Measurements from ENCODE around the gene PPIL6. TPM values are rescaled to one million over a fixed set of nuclear protein-coding genes. Genes with fewer than 3 reads are reported as not detected.

The PPIL6 gene
- total RNA-seq = 8.4 TPM
- 6.0 TPM for polyA plus RNA-seq (ENCODE audit: insufficient read depth, low read depth, low replicate concordance)
- long read RNA-seq, donor 1, full-length matches to known transcripts = 1 of 1 reads
- long read RNA-seq, donor 1, partial matches to known transcripts = 0 of 1 reads
- long read RNA-seq, donor 1, other reads (novel, unspliced or antisense) = 0 of 1 reads
- long read RNA-seq, donor 2, full-length matches to known transcripts = 1 of 1 reads
- long read RNA-seq, donor 2, partial matches to known transcripts = 0 of 1 reads
- long read RNA-seq, donor 2, other reads (novel, unspliced or antisense) = 0 of 1 reads
- long read RNA-seq, donor 3, full-length matches to known transcripts = 3 of 11 reads
- long read RNA-seq, donor 3, partial matches to known transcripts = 0 of 11 reads
- long read RNA-seq, donor 3, other reads (novel, unspliced or antisense) = 8 of 11 reads
- long read RNA-seq, donor 4, full-length matches to known transcripts = 1 of 1 reads
- long read RNA-seq, donor 4, partial matches to known transcripts = 0 of 1 reads
- long read RNA-seq, donor 4, other reads (novel, unspliced or antisense) = 0 of 1 reads
- long read RNA-seq, donor 5, full-length matches to known transcripts = 1 of 1 reads
- long read RNA-seq, donor 5, partial matches to known transcripts = 0 of 1 reads
- long read RNA-seq, donor 5, other reads (novel, unspliced or antisense) = 0 of 1 reads
- long read RNA-seq, donor 6, full-length matches to known transcripts = 7 of 7 reads
- long read RNA-seq, donor 6, partial matches to known transcripts = 0 of 7 reads
- long read RNA-seq, donor 6, other reads (novel, unspliced or antisense) = 0 of 7 reads
- long read RNA-seq, donor 7, full-length matches to known transcripts = 1 of 8 reads
- long read RNA-seq, donor 7, partial matches to known transcripts = 1 of 8 reads
- long read RNA-seq, donor 7, other reads (novel, unspliced or antisense) = 6 of 8 reads
- long read RNA-seq, donor 8, full-length matches to known transcripts = 3 of 3 reads
- long read RNA-seq, donor 8, partial matches to known transcripts = 0 of 3 reads
- long read RNA-seq, donor 8, other reads (novel, unspliced or antisense) = 0 of 3 reads
- long read RNA-seq, donor 9, full-length matches to known transcripts = 3 of 3 reads
- long read RNA-seq, donor 9, partial matches to known transcripts = 0 of 3 reads
- long read RNA-seq, donor 9, other reads (novel, unspliced or antisense) = 0 of 3 reads
- long read RNA-seq, donor 10, full-length matches to known transcripts = 2 of 7 reads
- long read RNA-seq, donor 10, partial matches to known transcripts = 0 of 7 reads
- long read RNA-seq, donor 10, other reads (novel, unspliced or antisense) = 5 of 7 reads

GRCh38 chr6:109440331-109441068 is at the start of gene PPIL6, which contains the start of gene SMPD2:
TSS of gene PPIL6 (minus strand) at chr6:109440628. CDS start at chr6:109440590, 38 bp downstream.
TSS of gene SMPD2 (plus strand) at chr6:109440724. CDS start at chr6:109441122, 398 bp downstream.
- no peaks in the 10 kb centered on the region for H3K9me3 ChIP-seq (ENCODE audit: control insufficient read depth in 2 of 3, insufficient read depth in 1 of 3, low read length in 3 of 3)
- peak; percentile 95 to 98 (median 96) for DNase-seq
- H3K27me3 ChIP-seq (ENCODE audit: control insufficient read depth, insufficient read depth, low read length) = no peaks in the 10 kb centered on the region
- peaks cover 0 to 12% (median 7%) of the 10 kb centered on the region in 3 donors for H3K4me1 ChIP-seq (ENCODE audit: control insufficient read depth in 2 of 3, insufficient read depth in 2 of 3, low read depth in 1 of 3, low read length in 3 of 3)
- H3K27ac ChIP-seq (ENCODE audit: low read depth in 2 of 2, low read length in 2 of 2) = peak within 1 kb of the TSS; percentile 75 to 78
- TF ChIP-seq CTCF (IDR thresholded peaks at IDR 0.05; ENCODE audit: borderline replicate concordance, extremely low read depth, insufficient read depth) = peak; percentile 18
- no peak for FAIRE-seq
- peak within 1 kb of the TSS; percentile 74 to 83 (median 81) for H3K4me3 ChIP-seq (ENCODE audit: low read length in 3 of 3)
- H3K9ac ChIP-seq (ENCODE audit: low read length in 3 of 3) = peak within 1 kb of the TSS; percentile 65 to 90 (median 71)
- intact Hi-C loops (cut with DNase I) = no loop called here
- H3K36me3 ChIP-seq (ENCODE audit: control insufficient read depth in 2 of 3, insufficient read depth in 3 of 3, low read length in 3 of 3) = peaks cover 0 to 9% (median 5%) of the 10 kb centered on the region in 3 donors

- Histone ChIP-seq H3K27me3 (ENCODE audit: control insufficient read depth, insufficient read depth, low read length) (no peaks in the 10 kb centered on the region), H3K4me3 (ENCODE audit: low read length in 3 of 3) (no peak overlapping the region), H3K4me1 (ENCODE audit: control insufficient read depth in 2 of 3, insufficient read depth in 2 of 3, low read depth in 1 of 3, low read length in 3 of 3) (peaks cover 0 to 4% (median 0%) of the 10 kb centered on the region in 3 donors), H3K9ac (ENCODE audit: low read length in 3 of 3) (no peak overlapping the region), H3K27ac (ENCODE audit: low read depth in 2 of 2, low read length in 2 of 2) (no peak overlapping the region), H3K36me3 (ENCODE audit: control insufficient read depth in 2 of 3, insufficient read depth in 3 of 3, low read length in 3 of 3) (no peaks in the 10 kb centered on the region), H3K9me3 (ENCODE audit: control insufficient read depth in 2 of 3, insufficient read depth in 1 of 3, low read length in 3 of 3) (no peaks in the 10 kb centered on the region)
- intact Hi-C loops (cut with DNase I) = no loop called here
- no peak for TF ChIP-seq CTCF (IDR thresholded peaks at IDR 0.05; ENCODE audit: borderline replicate concordance, extremely low read depth, insufficient read depth)
- DNase-seq (no peak), FAIRE-seq (no peak)
Measured at GRCh38 chr6:109488001-109488400, 47.6 kb upstream of the PPIL6 start.

- intact Hi-C loops (cut with DNase I) = no loop called here
- Histone ChIP-seq H3K9me3 (ENCODE audit: control insufficient read depth in 2 of 3, insufficient read depth in 1 of 3, low read length in 3 of 3) (no peaks in the 10 kb centered on the region), H3K36me3 (ENCODE audit: control insufficient read depth in 2 of 3, insufficient read depth in 3 of 3, low read length in 3 of 3) (no peaks in the 10 kb centered on the region), H3K27ac (ENCODE audit: low read depth in 2 of 2, low read length in 2 of 2) (no peak overlapping the region), H3K9ac (ENCODE audit: low read length in 3 of 3) (no peak overlapping the region), H3K4me1 (ENCODE audit: control insufficient read depth in 2 of 3, insufficient read depth in 2 of 3, low read depth in 1 of 3, low read length in 3 of 3) (peaks cover 1 to 10% (median 4%) of the 10 kb centered on the region in 3 donors), H3K4me3 (ENCODE audit: low read length in 3 of 3) (no peak overlapping the region), H3K27me3 (ENCODE audit: control insufficient read depth, insufficient read depth, low read length) (no peaks in the 10 kb centered on the region)
- DNase-seq = no peak
- no peak for TF ChIP-seq CTCF (IDR thresholded peaks at IDR 0.05; ENCODE audit: borderline replicate concordance, extremely low read depth, insufficient read depth)
- no peak for FAIRE-seq
Measured at GRCh38 chr6:109486068-109486467, 45.6 kb upstream of the PPIL6 start.

Data from kidney (tissue), 22 donors.